CD4-positive, CD25-positive, alpha-beta regulatory T cell (primary cell): ENCODE results near the gene IL1A. TPM values are rescaled to one million over a fixed set of nuclear protein-coding genes. Genes with fewer than 3 reads are reported as not detected.

Source experiments
- ATAC-seq, 2 donors: fragments of 150-1000 bp; cut with Tn5 transposase; one replicate each; pipeline ENCODE4 v1.10.0; 2021; ENCODE audit warnings: low read depth in 2 of 2, moderate number of reproducible peaks in 2 of 2, moderate library complexity in 1 of 2
- DNase-seq, 3 donors: peaks; one replicate each; pipeline versions ENCODE4 v3.0.0 to v3.0.0-alpha.2; 2012 to 2022; ENCODE audit warnings: mixed read lengths in 1 of 3
- H3K27ac ChIP-seq: one replicate; pipeline ENCODE4 v1.7.0; 2013; ENCODE audit warnings: mild to moderate bottlenecking, low read length; ENCODE audit not compliant: insufficient read depth, poor library complexity, severe bottlenecking
- H3K27me3 ChIP-seq: one replicate; pipeline ENCODE4 v1.7.0; 2013; ENCODE audit warnings: low read length; ENCODE audit not compliant: control insufficient read depth, insufficient read depth
- H3K36me3 ChIP-seq: one replicate; pipeline ENCODE4 v1.7.0; 2013; ENCODE audit warnings: mild to moderate bottlenecking, low read length, moderate library complexity; ENCODE audit not compliant: control insufficient read depth, insufficient read depth
- H3K4me1 ChIP-seq: 2 replicates; pipeline ENCODE4 v1.7.0; 2013; ENCODE audit warnings: mild to moderate bottlenecking, low read length; ENCODE audit not compliant: insufficient read depth, control insufficient read depth, poor library complexity, severe bottlenecking
- H3K4me3 ChIP-seq: one replicate; pipeline ENCODE4 v1.7.0; 2013; ENCODE audit warnings: low read depth, mild to moderate bottlenecking, low read length, moderate library complexity
- H3K9me3 ChIP-seq, 2 experiments: 1 replicate in 1 of 2; 2 replicates in 1 of 2; pipeline ENCODE4 v1.7.0; 2013; ENCODE audit warnings: low read length in 2 of 2, mild to moderate bottlenecking in 1 of 2, moderate library complexity in 1 of 2; ENCODE audit not compliant: control insufficient read depth in 2 of 2
- H3K27ac Mint-ChIP-seq, 3 donors: one replicate each; pipeline ENCODE4 v1.8.0; 2020 to 2022; ENCODE audit warnings: mild to moderate bottlenecking in 3 of 3, mixed read lengths in 3 of 3, moderate library complexity in 2 of 3
- H3K27me3 Mint-ChIP-seq: one replicate; pipeline ENCODE4 v1.8.0; 2022; ENCODE audit warnings: mild to moderate bottlenecking, mixed read lengths
- H3K36me3 Mint-ChIP-seq: one replicate; pipeline ENCODE4 v1.8.0; 2020; ENCODE audit warnings: mixed read lengths
- H3K4me1 Mint-ChIP-seq, 4 donors: one replicate each; pipeline ENCODE4 v1.8.0; 2020 to 2022; ENCODE audit warnings: mixed read lengths in 4 of 4, mild to moderate bottlenecking in 1 of 4
- H3K4me3 Mint-ChIP-seq, 4 donors: one replicate each; pipeline ENCODE4 v1.8.0; 2020 to 2022; ENCODE audit warnings: mild to moderate bottlenecking in 4 of 4, mixed read lengths in 4 of 4, moderate library complexity in 3 of 4
- H3K9me3 Mint-ChIP-seq, 7 donors: one replicate each; pipeline ENCODE4 v1.8.0; 2020 to 2022; ENCODE audit warnings: mixed read lengths in 7 of 7, mild to moderate bottlenecking in 3 of 7, moderate library complexity in 2 of 7
- polyA plus RNA-seq, 4 donors: library from polyadenylated mRNA; unstranded; fragments of 300-500 nt; fragmentation: Illumina TruSeq; gene quantifications; one replicate each; pipeline ENCODE4 v1.2.3, GENCODE V29; 2021
- total RNA-seq: library from RNA; stranded (reverse); gene quantifications from one replicate; pipeline ENCODE4 v1.2.3, GENCODE V29; 2022

IL1A gene
- total and polyA plus RNA-seq, 5 donors from 2014 or later = 0.17 TPM; not detected in 4

DNA sequence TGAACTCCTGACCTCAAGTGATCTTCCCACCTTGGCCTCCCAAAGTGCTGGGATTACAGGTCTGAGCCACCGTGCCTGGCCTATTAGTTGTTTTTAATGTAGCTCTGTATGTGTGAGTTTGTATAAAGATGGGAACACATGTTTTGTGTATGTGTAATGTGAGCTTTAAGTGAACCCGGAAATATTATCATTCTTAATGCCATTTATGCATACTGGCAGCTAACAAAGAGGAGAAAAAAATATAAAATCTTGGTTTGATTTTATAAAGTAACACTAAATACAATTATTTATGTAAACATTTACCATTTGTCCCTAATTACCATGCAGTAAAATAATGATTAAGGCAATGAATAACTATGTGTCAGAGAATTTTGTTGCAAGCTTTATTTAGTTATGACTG lies 10.7 kb downstream of the IL1A start:
- Histone ChIP-seq H3K27ac (no peak overlapping the region), H3K4me1 (peaks cover 9% of the 10 kb centered on the region), H3K4me3 (no peak overlapping the region), H3K9me3 (no peaks in the 10 kb centered on the region), H3K36me3 (no peaks in the 10 kb centered on the region), H3K27me3 (no peaks in the 10 kb centered on the region)
- no peak for DNase-seq
- H3K4me1 Mint-ChIP-seq = peaks cover 5 to 15% (median 12%) of the 10 kb centered on the region in 4 donors
- H3K36me3 Mint-ChIP-seq = no peaks in the 10 kb centered on the region
- ATAC-seq = no peak
- no peak overlapping the region for H3K4me3 Mint-ChIP-seq
- H3K9me3 Mint-ChIP-seq = peaks cover 0 to 2% (median 0%) of the 10 kb centered on the region in 7 donors
- no peaks in the 10 kb centered on the region for H3K27me3 Mint-ChIP-seq
- peak overlapping the region in 1 of 3 donors; percentile 7 for H3K27ac Mint-ChIP-seq

GRCh38 chr2:112772911-112773475 lies 11.3 kb downstream of the IL1A start:
- no peaks in the 10 kb centered on the region for H3K27me3 Mint-ChIP-seq
- H3K9me3 Mint-ChIP-seq = peaks cover 0 to 2% (median 0%) of the 10 kb centered on the region in 7 donors
- no peaks in the 10 kb centered on the region for H3K36me3 ChIP-seq
- no peaks in the 10 kb centered on the region for H3K36me3 Mint-ChIP-seq
- H3K4me1 Mint-ChIP-seq = peaks cover 7 to 21% (median 13%) of the 10 kb centered on the region in 4 donors
- H3K27ac ChIP-seq = no peak overlapping the region
- H3K4me3 Mint-ChIP-seq = no peak overlapping the region
- H3K9me3 ChIP-seq = no peaks in the 10 kb centered on the region
- H3K4me3 ChIP-seq = no peak overlapping the region
- no peak for DNase-seq
- peaks cover 9% of the 10 kb centered on the region for H3K4me1 ChIP-seq
- H3K27ac Mint-ChIP-seq = no peak overlapping the region
- no peak for ATAC-seq
- no peaks in the 10 kb centered on the region for H3K27me3 ChIP-seq

DNA sequence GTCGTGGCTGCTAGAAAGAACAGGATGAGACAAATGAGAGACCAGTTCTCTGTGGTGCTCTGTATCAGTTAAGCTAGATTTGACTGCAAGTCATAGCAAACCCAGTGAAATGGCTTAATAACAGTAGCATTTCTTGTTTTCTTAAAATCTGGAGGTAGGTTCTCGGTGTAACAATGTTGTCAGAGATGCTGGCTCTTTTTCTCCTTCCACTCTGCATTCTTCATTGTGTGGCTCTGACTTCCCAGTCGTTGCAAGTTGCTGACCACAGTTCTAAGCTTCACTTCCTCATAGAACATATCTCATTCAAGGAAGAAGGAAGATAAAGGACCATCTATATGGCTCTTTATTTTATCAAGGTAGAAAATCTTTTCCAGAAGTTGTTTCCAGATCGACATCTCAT lies 12.0 kb downstream of the IL1A start:
- H3K27me3 Mint-ChIP-seq = no peaks in the 10 kb centered on the region
- Histone ChIP-seq H3K4me3 (no peak overlapping the region), H3K27me3 (no peaks in the 10 kb centered on the region), H3K27ac (no peak overlapping the region), H3K36me3 (no peaks in the 10 kb centered on the region), H3K4me1 (peaks cover 7% of the 10 kb centered on the region), H3K9me3 (no peaks in the 10 kb centered on the region)
- H3K36me3 Mint-ChIP-seq = no peaks in the 10 kb centered on the region
- peaks cover 0 to 2% (median 0%) of the 10 kb centered on the region in 7 donors for H3K9me3 Mint-ChIP-seq
- H3K27ac Mint-ChIP-seq = no peak overlapping the region
- DNase-seq = no peak
- no peak overlapping the region for H3K4me3 Mint-ChIP-seq
- no peak for ATAC-seq
- peaks cover 13 to 25% (median 17%) of the 10 kb centered on the region in 4 donors for H3K4me1 Mint-ChIP-seq

GRCh38 chr2:112768432-112768831 lies 15.9 kb downstream of the IL1A start:
- Mint-ChIP-seq H3K27me3 (peaks cover 5% of the 10 kb centered on the region), H3K9me3 (no peaks in the 10 kb centered on the region), H3K36me3 (no peaks in the 10 kb centered on the region), H3K27ac (peak overlapping the region in 1 of 3 donors; percentile 75), H3K4me1 (peaks cover 14 to 38% (median 27%) of the 10 kb centered on the region in 4 donors), H3K4me3 (peak overlapping the region; percentile 70 to 84 (median 74))
- peak overlapping the region; percentile 80 for H3K4me3 ChIP-seq
- peaks cover 15% of the 10 kb centered on the region for H3K4me1 ChIP-seq
- no peaks in the 10 kb centered on the region for H3K36me3 ChIP-seq
- H3K9me3 ChIP-seq = no peaks in the 10 kb centered on the region
- ATAC-seq (no peak), DNase-seq (no peak)
- no peaks in the 10 kb centered on the region for H3K27me3 ChIP-seq
- peak overlapping the region; percentile 44 for H3K27ac ChIP-seq

DNA sequence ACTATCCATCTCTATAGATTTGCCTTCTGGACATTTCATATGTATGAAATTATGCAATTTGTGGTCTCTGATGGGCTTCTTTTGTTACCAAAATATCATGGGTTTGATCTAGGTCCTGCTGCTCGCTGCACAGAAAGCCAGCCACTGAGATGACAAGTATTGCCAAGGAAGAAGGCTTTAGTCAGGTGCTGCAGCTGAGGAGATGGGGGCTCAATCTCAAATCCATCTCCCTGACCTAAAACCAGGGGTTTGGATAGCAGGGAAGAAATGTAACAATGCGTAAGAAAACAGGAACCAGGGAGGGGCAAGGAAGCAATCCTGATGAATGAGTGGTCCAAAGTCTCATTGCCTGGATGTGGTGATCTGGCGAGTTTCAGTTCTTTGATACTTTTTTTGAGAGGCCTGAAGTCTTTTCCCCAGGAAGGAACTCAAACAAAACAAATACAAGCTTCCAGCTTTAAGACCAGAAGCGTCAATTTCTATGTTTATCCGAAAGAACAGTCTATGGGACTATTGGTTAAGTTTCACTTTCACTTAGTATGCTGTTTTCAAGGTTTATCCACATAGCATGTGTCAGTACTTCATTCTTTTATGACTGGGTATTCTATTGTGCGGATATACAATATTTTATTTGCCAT lies 16.5 kb downstream of the IL1A start:
- Histone ChIP-seq H3K9me3 (no peaks in the 10 kb centered on the region), H3K36me3 (no peaks in the 10 kb centered on the region), H3K27me3 (no peaks in the 10 kb centered on the region), H3K4me3 (peak overlapping the region; percentile 80), H3K4me1 (peaks cover 20% of the 10 kb centered on the region), H3K27ac (peak overlapping the region; percentile 44)
- DNase-seq = peak in 1 of 3 donors; percentile 45
- no peak for ATAC-seq
- Mint-ChIP-seq H3K36me3 (no peaks in the 10 kb centered on the region), H3K27ac (peak overlapping the region; percentile 60 to 79 (median 75)), H3K9me3 (no peaks in the 10 kb centered on the region), H3K27me3 (peaks cover 5% of the 10 kb centered on the region), H3K4me1 (peaks cover 14 to 44% (median 30%) of the 10 kb centered on the region in 4 donors), H3K4me3 (peak overlapping the region; percentile 70 to 84 (median 74))

- ATAC-seq (no peak), DNase-seq (no peak)
- peaks cover 5% of the 10 kb centered on the region for H3K27me3 Mint-ChIP-seq
- H3K27ac ChIP-seq = peak overlapping the region; percentile 54
- no peaks in the 10 kb centered on the region for H3K9me3 ChIP-seq
- no peaks in the 10 kb centered on the region for H3K27me3 ChIP-seq
- H3K36me3 ChIP-seq = no peaks in the 10 kb centered on the region
- H3K27ac Mint-ChIP-seq = peak overlapping the region in 2 of 3 donors; percentile 68 to 93
- peaks cover 18 to 57% (median 33%) of the 10 kb centered on the region in 4 donors for H3K4me1 Mint-ChIP-seq
- no peaks in the 10 kb centered on the region for H3K9me3 Mint-ChIP-seq
- H3K4me1 ChIP-seq = peaks cover 20% of the 10 kb centered on the region
- H3K4me3 ChIP-seq = peak overlapping the region; percentile 92
- H3K4me3 Mint-ChIP-seq = peak overlapping the region; percentile 95 to 100 (median 97)
- H3K36me3 Mint-ChIP-seq = no peaks in the 10 kb centered on the region
Measured at GRCh38 chr2:112765251-112765650, 19.0 kb downstream of the IL1A start.

GRCh38 chr2:112764071-112765044 lies 19.9 kb downstream of the IL1A start, which contains the start of gene CKAP2L:
CKAP2L (minus strand) TSS chr2:112764609; CDS start chr2:112764598, 11 bp downstream.
- no peaks in the 10 kb centered on the region for H3K9me3 ChIP-seq
- ATAC-seq = peak; percentile 98 to 99
- no peaks in the 10 kb centered on the region for H3K9me3 Mint-ChIP-seq
- H3K36me3 ChIP-seq = no peaks in the 10 kb centered on the region
- H3K4me3 Mint-ChIP-seq = peak within 1 kb of the TSS; percentile 95 to 100 (median 97)
- peak within 1 kb of the TSS; percentile 18 to 95 (median 93) for H3K27ac Mint-ChIP-seq
- peaks cover 5% of the 10 kb centered on the region for H3K27me3 Mint-ChIP-seq
- peak; percentile 95 to 99 (median 97) for DNase-seq
- peaks cover 18 to 59% (median 33%) of the 10 kb centered on the region in 4 donors for H3K4me1 Mint-ChIP-seq
- H3K27ac ChIP-seq = peak within 1 kb of the TSS; percentile 54
- no peaks in the 10 kb centered on the region for H3K27me3 ChIP-seq
- H3K4me1 ChIP-seq = peaks cover 25% of the 10 kb centered on the region
- no peaks in the 10 kb centered on the region for H3K36me3 Mint-ChIP-seq
- peak within 1 kb of the TSS; percentile 92 for H3K4me3 ChIP-seq
